A549 (cell line): ENCODE measurements around the gene GLRA2. TPM values are rescaled to one million over a fixed set of nuclear protein-coding genes. Genes with fewer than 3 reads are reported as not detected.

Experiments used
- ATAC-seq, 2 experiments: fragments of 200-7000 bp in 1 of 2; fragments of >200 bp in 1 of 2; cut with Nextera tagmentation in 1 of 2; cut with Tn5 transposase in 1 of 2; 3 replicates each; pipeline versions ENCODE4 v1.8.0 to v1.9.1; 2018 to 2020; ENCODE audit warnings: mild to moderate bottlenecking in 1 of 2, moderate library complexity in 1 of 2
- CTCF ChIA-PET: fragments of 300-600 bp; sonication (Branson Sonifier 250); formaldehyde crosslinking; extraction: SDS; loops from one replicate; lab custom pipeline; 2021; ENCODE audit warnings: antibody characterized with exemption, inconsistent platforms; lab: Yijun Ruan, JAX
- POLR2A ChIA-PET: fragments of 350-600 bp; formaldehyde crosslinking; extraction: SDS; loops from one replicate; lab custom pipeline; 2021; ENCODE audit warnings: antibody characterized with exemption, inconsistent platforms; lab: Yijun Ruan, JAX
- DNase-seq, 2 experiments: peaks; one replicate each; pipeline versions ENCODE4 v3.0.0 to v3.0.0-alpha.2; 2011 to 2016; ENCODE audit warnings: low read depth in 1 of 2, low spot score in 1 of 2
- FAIRE-seq: peaks from 2 replicates; lab custom pipeline; 2011; peaks lifted over from hg19 to GRCh38; lab: Jason Lieb, UNC
- H3K27ac ChIP-seq, 2 experiments: fragments of >200 bp; sonication (Bioruptor Twin); formaldehyde crosslinking; 3 replicates each; pipeline ENCODE4 v1.5.1; 2016 to 2017
- H3K4me1 ChIP-seq: fragments of >200 bp; sonication (Bioruptor Twin); formaldehyde crosslinking; 3 replicates; pipeline ENCODE4 v1.6.1; 2016
- H3K4me2 ChIP-seq: fragments of >200 bp; sonication (Bioruptor Twin); formaldehyde crosslinking; 3 replicates; pipeline ENCODE4 v1.6.1; 2016
- H3K4me3 ChIP-seq: fragments of >200 bp; sonication (Bioruptor Twin); formaldehyde crosslinking; 3 replicates; pipeline ENCODE4 v1.5.1; 2016
- H3K9me3 ChIP-seq: fragments of >200 bp; sonication (Bioruptor Twin); formaldehyde crosslinking; 3 replicates; pipeline ENCODE4 v1.6.1; 2016
- CBX2 ChIP-seq: fragments of 200-600 bp; sonication (generic); IDR thresholded peaks from 2 replicates; pipeline ENCODE4 v1.6.1; 2016; ENCODE audit warnings: low read depth, mild to moderate bottlenecking, borderline replicate concordance
- CHD4 ChIP-seq: fragments of 200-600 bp; sonication (generic); IDR thresholded peaks from 2 replicates; pipeline ENCODE4 v1.6.1; 2016; ENCODE audit warnings: antibody characterized with exemption, mild to moderate bottlenecking, borderline replicate concordance
- ESRRA ChIP-seq: fragments of 150-350 bp; IDR thresholded peaks from 2 replicates; pipeline ENCODE4 v1.6.1; 2014; ENCODE audit warnings: mild to moderate bottlenecking, low read length, borderline replicate concordance
- FOSB ChIP-seq: fragments of 250-450 bp; sonication (Bioruptor Pico); IDR thresholded peaks from 2 replicates; pipeline ENCODE4 v1.5.0; 2020; ENCODE audit warnings: mild to moderate bottlenecking, moderate library complexity
- FOSL2 ChIP-seq, 2 experiments: fragments of 450-650 bp in 1 of 2; fragments of >200 bp in 1 of 2; sonication (Bioruptor Twin) in 1 of 2; formaldehyde crosslinking; IDR thresholded peaks; 2 replicates each; pipeline versions ENCODE4 v1.5.0 to v1.6.1; 2016 to 2020; ENCODE audit warnings: mild to moderate bottlenecking in 1 of 2, moderate library complexity in 1 of 2
- HOXB13 ChIP-seq: fragments of 250-450 bp; sonication (Bioruptor Pico); IDR thresholded peaks from 2 replicates; pipeline ENCODE4 v1.5.0; 2020; ENCODE audit warnings: low read depth, mild to moderate bottlenecking, moderate library complexity
- HOXB5 ChIP-seq: fragments of 250-450 bp; sonication (Bioruptor Pico); IDR thresholded peaks from 2 replicates; pipeline ENCODE4 v1.5.0; 2020; ENCODE audit warnings: mild to moderate bottlenecking, moderate library complexity
- KDM1A ChIP-seq: fragments of 200-600 bp; sonication (generic); IDR thresholded peaks from 2 replicates; pipeline ENCODE4 v1.6.1; 2016; ENCODE audit warnings: low read depth, mild to moderate bottlenecking
- KDM5A ChIP-seq: fragments of 200-600 bp; sonication (generic); IDR thresholded peaks from 2 replicates; pipeline ENCODE4 v1.6.1; 2016; ENCODE audit warnings: antibody characterized with exemption, mild to moderate bottlenecking
- MAFK ChIP-seq: fragments of 450-650 bp; IDR thresholded peaks from 2 replicates; pipeline ENCODE4 v1.6.1; 2014; ENCODE audit not compliant: partially characterized antibody
- MAZ ChIP-seq: fragments of 150-350 bp; IDR thresholded peaks from 2 replicates; pipeline ENCODE4 v1.6.1; 2014; ENCODE audit warnings: antibody characterized with exemption, low read depth, low read length, borderline replicate concordance
- MYC ChIP-seq: IDR thresholded peaks from 2 replicates; pipeline ENCODE4 v1.6.1; 2012; ENCODE audit warnings: mild to moderate bottlenecking, inconsistent platforms, low read length, improper control_type of control experiment, borderline replicate concordance
- NR3C1 ChIP-seq: fragments of >200 bp; sonication (Bioruptor Twin); formaldehyde crosslinking; IDR thresholded peaks from 3 replicates; pipeline ENCODE4 v1.6.1; 2017
- PHF8 ChIP-seq: fragments of 200-600 bp; sonication (generic); IDR thresholded peaks from 2 replicates; pipeline ENCODE4 v1.6.1; 2016; ENCODE audit warnings: low read depth, mild to moderate bottlenecking, antibody characterized with exemption, moderate library complexity, borderline replicate concordance
- RAD21 ChIP-seq, 2 experiments: fragments of >200 bp in 1 of 2; sonication (Bioruptor Twin) in 1 of 2; formaldehyde crosslinking in 1 of 2; IDR thresholded peaks in 1 of 2; conservative IDR thresholded peaks in 1 of 2; 2 replicates in 1 of 2; 3 replicates in 1 of 2; pipeline ENCODE4 v1.6.1; 2012 to 2018; ENCODE audit warnings: inconsistent platforms in 1 of 2
- RARB ChIP-seq: fragments of 250-450 bp; sonication (Bioruptor Pico); IDR thresholded peaks from 2 replicates; pipeline ENCODE4 v1.8.0; 2021; ENCODE audit warnings: mild to moderate bottlenecking, moderate library complexity
- RCOR1 ChIP-seq: fragments of 150-350 bp; IDR thresholded peaks from 2 replicates; pipeline ENCODE4 v1.6.1; 2014; ENCODE audit warnings: antibody characterized with exemption, low read length, low read depth
- REST ChIP-seq: fragments of 200-600 bp; sonication (generic); IDR thresholded peaks from 2 replicates; pipeline ENCODE4 v1.6.1; 2016; ENCODE audit warnings: antibody characterized with exemption, mild to moderate bottlenecking, moderate library complexity
- RFX5 ChIP-seq: fragments of 450-650 bp; IDR thresholded peaks from 2 replicates; pipeline ENCODE4 v1.7.1; 2014; ENCODE audit warnings: antibody characterized with exemption, mild to moderate bottlenecking, moderate library complexity
- TP53 ChIP-seq: fragments of 250-450 bp; sonication (Bioruptor Pico); IDR thresholded peaks from 2 replicates; pipeline ENCODE4 v1.5.0; 2021; ENCODE audit warnings: mild to moderate bottlenecking, moderate library complexity
- ZFP36 ChIP-seq: fragments of 450-650 bp; IDR thresholded peaks from 2 replicates; pipeline ENCODE4 v1.6.1; 2014; ENCODE audit warnings: borderline replicate concordance; ENCODE audit not compliant: partially characterized antibody
- WGBS: methylation state at CpG from one replicate; pipeline ENCODE4 v1.1.6; 2017; ENCODE audit errors: missing lambda C conversion rate; 5-methylcytosine and 5-hydroxymethylcytosine counted together
- polyA plus RNA-seq, 4 experiments: library from polyadenylated mRNA; depleted of rRNA in 3 of 4; stranded (reverse); fragments of >200 nt; fragmentation: RNase III in 1 of 4; extraction: RNeasy Plus Mini Kit Qiagen cat#74134 plus additional on column Dnase treatment in 1 of 4; gene quantifications; 2 replicates in 3 of 4; 3 replicates in 1 of 4; pipeline ENCODE4 v1.2.3, GENCODE V29; 2011 to 2017
- TF ChIP-seq, protein P1 (sequence below): fragments of >200 bp; sonication (Bioruptor Twin); formaldehyde crosslinking; IDR thresholded peaks from 3 replicates; pipeline ENCODE4 v1.6.1; 2016

The GLRA2 gene
- polyA plus RNA-seq, 2 of the 4 experiments (the other 2 are of a cell fraction) = not detected

DNA sequence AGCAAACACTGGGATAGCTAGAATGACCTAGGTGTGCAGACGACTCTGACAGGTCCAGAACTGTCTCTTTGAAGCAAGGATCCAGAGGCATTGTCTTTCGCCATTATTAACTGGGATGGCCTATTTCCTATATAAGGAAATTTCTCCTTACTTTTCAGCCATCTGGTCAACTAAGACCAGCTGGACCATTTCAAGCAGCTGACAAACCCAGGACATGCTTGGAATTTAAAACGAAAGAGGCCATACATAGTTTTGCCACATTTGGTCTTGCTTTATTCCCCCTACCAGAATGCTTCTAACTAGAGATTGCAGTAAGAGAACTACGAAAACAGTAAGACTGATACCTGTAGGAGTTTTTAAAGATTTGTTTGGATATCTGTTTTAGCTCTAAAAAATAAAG is 87.0 kb downstream of the GLRA2 start:
- DNase-seq (no peak), FAIRE-seq (no peak), ATAC-seq (no peak)
- no peaks in the 10 kb centered on the region for H3K9me3 ChIP-seq
- CTCF ChIA-PET = no interaction called here
- no peaks in the 10 kb centered on the region for H3K4me1 ChIP-seq
- 28% methylated on average over 4 of the region's 4 CpGs for WGBS
- no peak overlapping the region for H3K4me3 ChIP-seq
- H3K27ac ChIP-seq = no peak overlapping the region
- H3K4me2 ChIP-seq = no peak overlapping the region
- TF ChIP-seq HOXB5 (CRISPR knock-in tag) = no peak
- no peak for TF ChIP-seq ZFP36
- no peak for TF ChIP-seq HOXB13 (CRISPR knock-in tag)
- no peak for TF ChIP-seq CBX2
- TF ChIP-seq PHF8 = no peak
- TF ChIP-seq RCOR1 = no peak
- no peak for TF ChIP-seq MAZ
- TF ChIP-seq KDM5A = no peak
- POLR2A ChIA-PET = no interaction called here

DNA sequence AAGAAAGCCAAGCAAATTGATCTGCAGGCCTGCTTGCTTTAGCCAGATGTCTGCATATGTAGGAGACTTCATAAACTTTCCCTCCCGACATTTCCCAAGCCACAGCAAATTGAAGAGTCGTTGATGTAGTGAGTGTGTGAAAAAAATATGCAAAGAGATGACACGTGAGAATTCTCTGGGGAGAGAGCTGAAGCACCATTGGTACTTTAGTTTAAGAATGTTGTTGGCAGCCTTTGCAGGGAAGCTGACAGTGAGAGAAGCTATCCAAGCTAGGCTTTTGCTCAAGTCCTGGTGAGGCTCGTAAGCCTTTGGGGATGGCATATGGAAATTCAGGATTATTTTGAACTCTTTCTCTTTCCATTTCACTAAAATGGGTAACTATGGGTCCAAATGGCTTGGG is 87.5 kb downstream of the GLRA2 start:
- CTCF ChIA-PET = no interaction called here

More for the DNA sequence above, 87.5 kb downstream of the GLRA2 start:
- TF ChIP-seq RFX5 (no peak), RAD21 (conservative IDR thresholded peaks at IDR 0.05 in 1 of 2, IDR thresholded peaks at IDR 0.05 in 1 of 2) (no peak), TP53 (CRISPR knock-in tag) (no peak), FOSB (CRISPR knock-in tag) (no peak), RARB (no peak), ESRRA (no peak), NR3C1 (no peak), REST (no peak), KDM1A (no peak), MYC (no peak), FOSL2 (IDR thresholded peaks at IDR 0.05) (no peak), FOSL2 (CRISPR knock-in tag; IDR thresholded peaks at IDR 0.05) (no peak), RCOR1 (no peak), CHD4 (no peak), MAFK (no peak)
- TF ChIP-seq, protein P1, sequence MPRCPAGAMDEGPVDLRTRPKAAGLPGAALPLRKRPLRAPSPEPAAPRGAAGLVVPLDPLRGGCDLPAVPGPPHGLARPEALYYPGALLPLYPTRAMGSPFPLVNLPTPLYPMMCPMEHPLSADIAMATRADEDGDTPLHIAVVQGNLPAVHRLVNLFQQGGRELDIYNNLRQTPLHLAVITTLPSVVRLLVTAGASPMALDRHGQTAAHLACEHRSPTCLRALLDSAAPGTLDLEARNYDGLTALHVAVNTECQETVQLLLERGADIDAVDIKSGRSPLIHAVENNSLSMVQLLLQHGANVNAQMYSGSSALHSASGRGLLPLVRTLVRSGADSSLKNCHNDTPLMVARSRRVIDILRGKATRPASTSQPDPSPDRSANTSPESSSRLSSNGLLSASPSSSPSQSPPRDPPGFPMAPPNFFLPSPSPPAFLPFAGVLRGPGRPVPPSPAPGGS = no peak
- POLR2A ChIA-PET = no interaction called here
- H3K27ac ChIP-seq = no peak overlapping the region
- 5% methylated on average over 4 of the region's 4 CpGs for WGBS
- no peak overlapping the region for H3K4me3 ChIP-seq
- no peaks in the 10 kb centered on the region for H3K4me1 ChIP-seq
- FAIRE-seq (no peak), ATAC-seq (no peak), DNase-seq (no peak)
- no peak overlapping the region for H3K4me2 ChIP-seq
- H3K9me3 ChIP-seq = no peaks in the 10 kb centered on the region
